ENCODE data around the gene MTHFD1L. TPM values are rescaled to one million over a fixed set of nuclear protein-coding genes. Genes with fewer than 3 reads are reported as not detected.

The MTHFD1L gene
- total RNA-seq, 1 donor from 2014 or later: 66.0 TPM

DNA sequence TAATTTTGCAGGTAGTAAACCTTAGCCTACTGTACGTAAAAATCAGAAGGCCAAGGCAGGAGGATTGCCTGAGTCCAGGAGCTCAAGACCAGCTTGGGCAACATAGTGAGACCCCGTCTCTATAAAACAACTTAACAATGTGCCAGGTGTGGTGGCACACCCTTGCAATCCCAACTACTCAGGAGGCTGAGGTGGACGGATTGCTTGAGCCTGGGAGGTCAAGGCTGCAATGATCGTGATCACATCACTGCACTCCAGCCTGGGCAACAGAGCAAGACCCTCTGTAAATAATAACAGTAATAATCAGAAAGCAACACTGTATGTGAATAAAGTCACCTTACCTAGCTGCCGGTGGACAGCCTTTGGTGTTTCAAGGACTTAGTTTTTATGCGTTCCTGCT lies 48.9 kb downstream of the MTHFD1L start:
- Mint-ChIP-seq H3K27ac (ENCODE audit: unreplicated experiment) (no peak overlapping the region), H3K4me3 (ENCODE audit: unreplicated experiment) (no peak overlapping the region), H3K9me3 (ENCODE audit: unreplicated experiment) (no peaks in the 10 kb centered on the region), H3K4me1 (ENCODE audit: unreplicated experiment) (peaks cover 3% of the 10 kb centered on the region), H3K27me3 (ENCODE audit: unreplicated experiment) (no peaks in the 10 kb centered on the region), H3K36me3 (ENCODE audit: low read depth, unreplicated experiment) (peaks cover 21% of the 10 kb centered on the region)
- no peak for DNase-seq (ENCODE audit: low spot score)
- TF ChIP-seq, protein P1, sequence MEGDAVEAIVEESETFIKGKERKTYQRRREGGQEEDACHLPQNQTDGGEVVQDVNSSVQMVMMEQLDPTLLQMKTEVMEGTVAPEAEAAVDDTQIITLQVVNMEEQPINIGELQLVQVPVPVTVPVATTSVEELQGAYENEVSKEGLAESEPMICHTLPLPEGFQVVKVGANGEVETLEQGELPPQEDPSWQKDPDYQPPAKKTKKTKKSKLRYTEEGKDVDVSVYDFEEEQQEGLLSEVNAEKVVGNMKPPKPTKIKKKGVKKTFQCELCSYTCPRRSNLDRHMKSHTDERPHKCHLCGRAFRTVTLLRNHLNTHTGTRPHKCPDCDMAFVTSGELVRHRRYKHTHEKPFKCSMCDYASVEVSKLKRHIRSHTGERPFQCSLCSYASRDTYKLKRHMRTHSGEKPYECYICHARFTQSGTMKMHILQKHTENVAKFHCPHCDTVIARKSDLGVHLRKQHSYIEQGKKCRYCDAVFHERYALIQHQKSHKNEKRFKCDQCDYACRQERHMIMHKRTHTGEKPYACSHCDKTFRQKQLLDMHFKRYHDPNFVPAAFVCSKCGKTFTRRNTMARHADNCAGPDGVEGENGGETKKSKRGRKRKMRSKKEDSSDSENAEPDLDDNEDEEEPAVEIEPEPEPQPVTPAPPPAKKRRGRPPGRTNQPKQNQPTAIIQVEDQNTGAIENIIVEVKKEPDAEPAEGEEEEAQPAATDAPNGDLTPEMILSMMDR (IDR thresholded peaks at IDR 0.05; ENCODE audit: unreplicated experiment): no peak

DNA sequence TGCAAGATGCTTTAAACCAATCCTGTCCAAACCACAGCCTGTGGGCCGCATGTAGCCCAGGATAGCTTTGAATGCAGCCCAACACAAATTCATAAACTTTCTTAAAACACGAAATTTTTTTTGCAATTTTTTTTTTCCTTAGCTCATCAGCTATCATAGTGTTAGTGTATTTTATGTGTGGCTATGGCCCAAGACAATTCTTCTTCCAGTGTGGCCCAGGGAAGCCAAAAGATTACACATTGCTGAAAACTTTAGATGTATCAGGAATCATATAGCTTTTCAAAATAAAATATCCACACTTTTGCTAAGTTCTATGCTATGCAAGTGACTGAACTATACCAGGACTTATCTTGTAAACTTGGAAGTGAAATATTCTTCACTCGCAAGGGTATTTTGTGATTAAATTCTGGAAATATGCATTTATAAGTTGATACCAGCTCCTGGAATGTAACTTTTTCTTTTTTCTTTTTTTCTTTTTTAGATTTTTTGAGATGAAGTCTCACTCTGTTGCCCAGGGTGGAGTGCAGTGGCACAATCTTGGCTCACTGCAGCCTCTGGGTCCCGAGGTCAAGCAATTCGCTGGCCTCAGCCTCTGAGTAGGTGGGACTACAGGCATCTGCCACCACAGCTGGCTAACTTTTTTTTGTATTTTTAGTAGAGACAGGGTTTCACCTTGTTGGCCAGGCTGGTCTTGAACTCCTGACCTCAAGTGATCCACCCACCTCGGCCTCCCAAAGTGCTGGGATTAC lies 49.8 kb downstream of the MTHFD1L start:
- TF ChIP-seq, protein P1 (IDR thresholded peaks at IDR 0.05; ENCODE audit: unreplicated experiment): no peak
- no peak for DNase-seq (ENCODE audit: low spot score)
- Mint-ChIP-seq H3K27ac (ENCODE audit: unreplicated experiment) (no peak overlapping the region), H3K9me3 (ENCODE audit: unreplicated experiment) (no peaks in the 10 kb centered on the region), H3K36me3 (ENCODE audit: low read depth, unreplicated experiment) (peaks cover 23% of the 10 kb centered on the region), H3K4me1 (ENCODE audit: unreplicated experiment) (peaks cover 3% of the 10 kb centered on the region), H3K4me3 (ENCODE audit: unreplicated experiment) (no peak overlapping the region), H3K27me3 (ENCODE audit: unreplicated experiment) (no peaks in the 10 kb centered on the region)

DNA sequence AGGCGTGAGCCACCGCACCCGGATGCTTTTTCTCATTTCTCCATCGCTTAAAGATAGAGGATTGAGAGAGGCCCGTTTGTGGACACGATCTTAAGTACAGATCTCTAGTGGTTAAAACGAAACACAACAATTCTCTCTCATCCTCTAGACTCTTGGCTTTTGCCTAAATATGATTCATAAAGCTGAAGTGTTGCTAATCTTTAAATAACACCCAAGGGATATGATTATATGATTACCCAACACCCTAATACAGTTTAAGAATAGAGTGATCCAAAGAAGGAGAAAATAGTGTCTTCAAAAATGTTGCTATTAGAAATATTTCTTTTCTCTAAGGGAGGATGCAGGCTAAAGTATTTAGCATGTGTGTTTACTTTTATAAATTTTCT lies 50.4 kb downstream of the MTHFD1L start:
- peaks cover 23% of the 10 kb centered on the region for H3K36me3 Mint-ChIP-seq (ENCODE audit: low read depth, unreplicated experiment)
- no peaks in the 10 kb centered on the region for H3K9me3 Mint-ChIP-seq (ENCODE audit: unreplicated experiment)
- no peak for DNase-seq (ENCODE audit: low spot score)
- H3K4me1 Mint-ChIP-seq (ENCODE audit: unreplicated experiment): no peaks in the 10 kb centered on the region
- no peaks in the 10 kb centered on the region for H3K27me3 Mint-ChIP-seq (ENCODE audit: unreplicated experiment)
- no peak overlapping the region for H3K27ac Mint-ChIP-seq (ENCODE audit: unreplicated experiment)
- no peak overlapping the region for H3K4me3 Mint-ChIP-seq (ENCODE audit: unreplicated experiment)
- TF ChIP-seq, protein P1 (IDR thresholded peaks at IDR 0.05; ENCODE audit: unreplicated experiment): no peak

DNA sequence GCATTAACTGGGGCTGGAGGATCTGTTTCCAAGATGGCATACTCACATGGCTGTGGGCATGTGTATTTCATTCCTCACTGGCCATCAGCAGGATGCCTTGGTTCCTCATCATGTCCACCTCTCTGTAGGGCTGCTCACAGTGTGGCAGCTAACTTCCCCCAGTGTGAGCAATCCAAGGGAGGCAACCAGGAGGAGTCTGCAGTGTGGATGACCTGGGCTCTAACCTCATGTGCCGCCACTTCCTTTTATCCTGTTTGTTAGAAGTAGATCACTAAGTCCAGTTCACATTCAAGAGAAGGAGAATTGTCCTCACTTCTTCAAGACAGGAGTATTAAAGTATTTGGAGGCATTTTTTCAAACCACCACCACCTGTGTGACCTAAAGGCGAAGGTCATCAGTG lies 54.4 kb downstream of the MTHFD1L start:
- H3K36me3 Mint-ChIP-seq (ENCODE audit: low read depth, unreplicated experiment): peaks cover 14% of the 10 kb centered on the region
- no peaks in the 10 kb centered on the region for H3K4me1 Mint-ChIP-seq (ENCODE audit: unreplicated experiment)
- TF ChIP-seq, protein P1 (IDR thresholded peaks at IDR 0.05; ENCODE audit: unreplicated experiment): no peak
- H3K27me3 Mint-ChIP-seq (ENCODE audit: unreplicated experiment): no peaks in the 10 kb centered on the region
- peak overlapping the region; percentile 14 for H3K4me3 Mint-ChIP-seq (ENCODE audit: unreplicated experiment)
- DNase-seq (ENCODE audit: low spot score): no peak
- no peak overlapping the region for H3K27ac Mint-ChIP-seq (ENCODE audit: unreplicated experiment)
- H3K9me3 Mint-ChIP-seq (ENCODE audit: unreplicated experiment): no peaks in the 10 kb centered on the region

DNA sequence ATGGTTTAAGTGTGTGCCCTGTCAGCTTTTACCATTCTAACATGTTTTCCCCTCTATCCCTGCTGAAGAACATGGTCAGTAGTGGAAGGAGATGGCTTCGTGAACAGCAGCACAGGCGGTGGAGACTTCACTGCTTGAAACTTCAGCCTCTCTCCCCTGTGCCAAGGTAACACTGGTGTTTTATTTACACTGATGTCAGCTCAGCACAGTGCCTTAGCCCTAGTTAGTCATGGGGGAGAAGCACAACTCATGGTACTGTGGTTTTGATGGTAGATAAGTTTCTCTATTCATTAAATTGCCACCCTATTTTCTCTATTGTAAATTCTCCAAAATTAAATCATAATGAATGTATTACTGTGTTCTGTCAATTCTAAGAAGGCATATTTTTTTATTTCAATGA lies 56.6 kb downstream of the MTHFD1L start:
- Mint-ChIP-seq H3K27ac (ENCODE audit: unreplicated experiment) (no peak overlapping the region), H3K9me3 (ENCODE audit: unreplicated experiment) (no peaks in the 10 kb centered on the region), H3K4me1 (ENCODE audit: unreplicated experiment) (no peaks in the 10 kb centered on the region), H3K4me3 (ENCODE audit: unreplicated experiment) (no peak overlapping the region), H3K36me3 (ENCODE audit: low read depth, unreplicated experiment) (peaks cover 28% of the 10 kb centered on the region), H3K27me3 (ENCODE audit: unreplicated experiment) (peaks cover 2% of the 10 kb centered on the region)
- TF ChIP-seq, protein P1 (IDR thresholded peaks at IDR 0.05; ENCODE audit: unreplicated experiment): no peak
- DNase-seq (ENCODE audit: low spot score): no peak
